ENCODE measurements around the gene EYS. TPM values are rescaled to one million over a fixed set of nuclear protein-coding genes. Genes with fewer than 3 reads are reported as not detected.

The EYS gene
- total and polyA plus RNA-seq, 2 of the 8 experiments (the other 6 are each of a cell fraction or from before 2014, with no cell fraction given): 0.05 to 0.13 TPM

GRCh38 chr6:63919556-63920110 lies 1787.4 kb downstream of the EYS start (continued):
- TF ChIP-seq, protein P1, sequence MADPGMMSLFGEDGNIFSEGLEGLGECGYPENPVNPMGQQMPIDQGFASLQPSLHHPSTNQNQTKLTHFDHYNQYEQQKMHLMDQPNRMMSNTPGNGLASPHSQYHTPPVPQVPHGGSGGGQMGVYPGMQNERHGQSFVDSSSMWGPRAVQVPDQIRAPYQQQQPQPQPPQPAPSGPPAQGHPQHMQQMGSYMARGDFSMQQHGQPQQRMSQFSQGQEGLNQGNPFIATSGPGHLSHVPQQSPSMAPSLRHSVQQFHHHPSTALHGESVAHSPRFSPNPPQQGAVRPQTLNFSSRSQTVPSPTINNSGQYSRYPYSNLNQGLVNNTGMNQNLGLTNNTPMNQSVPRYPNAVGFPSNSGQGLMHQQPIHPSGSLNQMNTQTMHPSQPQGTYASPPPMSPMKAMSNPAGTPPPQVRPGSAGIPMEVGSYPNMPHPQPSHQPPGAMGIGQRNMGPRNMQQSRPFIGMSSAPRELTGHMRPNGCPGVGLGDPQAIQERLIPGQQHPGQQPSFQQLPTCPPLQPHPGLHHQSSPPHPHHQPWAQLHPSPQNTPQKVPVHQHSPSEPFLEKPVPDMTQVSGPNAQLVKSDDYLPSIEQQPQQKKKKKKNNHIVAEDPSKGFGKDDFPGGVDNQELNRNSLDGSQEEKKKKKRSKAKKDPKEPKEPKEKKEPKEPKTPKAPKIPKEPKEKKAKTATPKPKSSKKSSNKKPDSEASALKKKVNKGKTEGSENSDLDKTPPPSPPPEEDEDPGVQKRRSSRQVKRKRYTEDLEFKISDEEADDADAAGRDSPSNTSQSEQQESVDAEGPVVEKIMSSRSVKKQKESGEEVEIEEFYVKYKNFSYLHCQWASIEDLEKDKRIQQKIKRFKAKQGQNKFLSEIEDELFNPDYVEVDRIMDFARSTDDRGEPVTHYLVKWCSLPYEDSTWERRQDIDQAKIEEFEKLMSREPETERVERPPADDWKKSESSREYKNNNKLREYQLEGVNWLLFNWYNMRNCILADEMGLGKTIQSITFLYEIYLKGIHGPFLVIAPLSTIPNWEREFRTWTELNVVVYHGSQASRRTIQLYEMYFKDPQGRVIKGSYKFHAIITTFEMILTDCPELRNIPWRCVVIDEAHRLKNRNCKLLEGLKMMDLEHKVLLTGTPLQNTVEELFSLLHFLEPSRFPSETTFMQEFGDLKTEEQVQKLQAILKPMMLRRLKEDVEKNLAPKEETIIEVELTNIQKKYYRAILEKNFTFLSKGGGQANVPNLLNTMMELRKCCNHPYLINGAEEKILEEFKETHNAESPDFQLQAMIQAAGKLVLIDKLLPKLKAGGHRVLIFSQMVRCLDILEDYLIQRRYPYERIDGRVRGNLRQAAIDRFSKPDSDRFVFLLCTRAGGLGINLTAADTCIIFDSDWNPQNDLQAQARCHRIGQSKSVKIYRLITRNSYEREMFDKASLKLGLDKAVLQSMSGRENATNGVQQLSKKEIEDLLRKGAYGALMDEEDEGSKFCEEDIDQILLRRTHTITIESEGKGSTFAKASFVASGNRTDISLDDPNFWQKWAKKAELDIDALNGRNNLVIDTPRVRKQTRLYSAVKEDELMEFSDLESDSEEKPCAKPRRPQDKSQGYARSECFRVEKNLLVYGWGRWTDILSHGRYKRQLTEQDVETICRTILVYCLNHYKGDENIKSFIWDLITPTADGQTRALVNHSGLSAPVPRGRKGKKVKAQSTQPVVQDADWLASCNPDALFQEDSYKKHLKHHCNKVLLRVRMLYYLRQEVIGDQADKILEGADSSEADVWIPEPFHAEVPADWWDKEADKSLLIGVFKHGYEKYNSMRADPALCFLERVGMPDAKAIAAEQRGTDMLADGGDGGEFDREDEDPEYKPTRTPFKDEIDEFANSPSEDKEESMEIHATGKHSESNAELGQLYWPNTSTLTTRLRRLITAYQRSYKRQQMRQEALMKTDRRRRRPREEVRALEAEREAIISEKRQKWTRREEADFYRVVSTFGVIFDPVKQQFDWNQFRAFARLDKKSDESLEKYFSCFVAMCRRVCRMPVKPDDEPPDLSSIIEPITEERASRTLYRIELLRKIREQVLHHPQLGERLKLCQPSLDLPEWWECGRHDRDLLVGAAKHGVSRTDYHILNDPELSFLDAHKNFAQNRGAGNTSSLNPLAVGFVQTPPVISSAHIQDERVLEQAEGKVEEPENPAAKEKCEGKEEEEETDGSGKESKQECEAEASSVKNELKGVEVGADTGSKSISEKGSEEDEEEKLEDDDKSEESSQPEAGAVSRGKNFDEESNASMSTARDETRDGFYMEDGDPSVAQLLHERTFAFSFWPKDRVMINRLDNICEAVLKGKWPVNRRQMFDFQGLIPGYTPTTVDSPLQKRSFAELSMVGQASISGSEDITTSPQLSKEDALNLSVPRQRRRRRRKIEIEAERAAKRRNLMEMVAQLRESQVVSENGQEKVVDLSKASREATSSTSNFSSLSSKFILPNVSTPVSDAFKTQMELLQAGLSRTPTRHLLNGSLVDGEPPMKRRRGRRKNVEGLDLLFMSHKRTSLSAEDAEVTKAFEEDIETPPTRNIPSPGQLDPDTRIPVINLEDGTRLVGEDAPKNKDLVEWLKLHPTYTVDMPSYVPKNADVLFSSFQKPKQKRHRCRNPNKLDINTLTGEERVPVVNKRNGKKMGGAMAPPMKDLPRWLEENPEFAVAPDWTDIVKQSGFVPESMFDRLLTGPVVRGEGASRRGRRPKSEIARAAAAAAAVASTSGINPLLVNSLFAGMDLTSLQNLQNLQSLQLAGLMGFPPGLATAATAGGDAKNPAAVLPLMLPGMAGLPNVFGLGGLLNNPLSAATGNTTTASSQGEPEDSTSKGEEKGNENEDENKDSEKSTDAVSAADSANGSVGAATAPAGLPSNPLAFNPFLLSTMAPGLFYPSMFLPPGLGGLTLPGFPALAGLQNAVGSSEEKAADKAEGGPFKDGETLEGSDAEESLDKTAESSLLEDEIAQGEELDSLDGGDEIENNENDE (IDR thresholded peaks at IDR 0.05; ENCODE audit: insufficient replicate concordance, low read length): no peak
- TF ChIP-seq BACH1 (IDR thresholded peaks at IDR 0.05; ENCODE audit: low read length): no peak
- TF ChIP-seq KDM1A (IDR thresholded peaks at IDR 0.05; ENCODE audit: borderline replicate concordance, low read length): no peak
- no peak for TF ChIP-seq TCF12 (IDR thresholded peaks at IDR 0.05; ENCODE audit: low read depth, low read length)
- TF ChIP-seq POU5F1 (IDR thresholded peaks at IDR 0.05; ENCODE audit: low read depth, low read length): no peak
- no peak for TF ChIP-seq MAX (IDR thresholded peaks at IDR 0.05)
- TF ChIP-seq SAP30 (IDR thresholded peaks at IDR 0.05; ENCODE audit: insufficient read depth, insufficient replicate concordance, low read length): no peak
- no peak for TF ChIP-seq ATF2 (IDR thresholded peaks at IDR 0.05; ENCODE audit: low read length)
- TF ChIP-seq BCL11A (IDR thresholded peaks at IDR 0.05; ENCODE audit: low read depth in 2 of 2, low read length in 2 of 2): no peak

Measured in H1 (cell line).